Activated B cell treated with CpG ODN at 0.5 μM for 24 hours (primary cell): ENCODE data around the gene NRARP. TPM values are rescaled to one million over a fixed set of nuclear protein-coding genes. Genes with fewer than 3 reads are reported as not detected.

ENCODE experiments used
- ATAC-seq: fragments of 200-7000 bp; cut with Tn5 transposase; one replicate; pipeline ENCODE4 v1.10.0; 2021; ENCODE audit warnings: low read depth, mild to moderate bottlenecking, moderate library complexity
- CTCF ChIA-PET: fragments of 350-600 bp; sonication (Branson Sonifier 250); formaldehyde crosslinking; loops from one replicate; lab custom pipeline; 2021; ENCODE audit warnings: antibody characterized with exemption; lab: Charles Lee
- POLR2A ChIA-PET: fragments of 350-600 bp; sonication (Branson Sonifier 250); formaldehyde crosslinking; loops from one replicate; lab custom pipeline; 2021; ENCODE audit warnings: antibody characterized with exemption; lab: Charles Lee
- DNase-seq: peaks from one replicate; pipeline ENCODE4 v3.0.0; 2022
- H3K27ac Mint-ChIP-seq: one replicate; pipeline ENCODE4 v1.8.0; 2020; ENCODE audit warnings: mixed read lengths
- H3K27me3 Mint-ChIP-seq: one replicate; pipeline ENCODE4 v1.8.0; 2021; ENCODE audit warnings: mixed read lengths
- H3K36me3 Mint-ChIP-seq: one replicate; pipeline ENCODE4 v1.8.0; 2021; ENCODE audit warnings: low read depth, mixed read lengths
- H3K4me1 Mint-ChIP-seq: one replicate; pipeline ENCODE4 v1.8.0; 2021; ENCODE audit warnings: mixed read lengths
- H3K4me3 Mint-ChIP-seq: one replicate; pipeline ENCODE4 v1.8.0; 2020; ENCODE audit warnings: mild to moderate bottlenecking, mixed read lengths
- H3K9me3 Mint-ChIP-seq: one replicate; pipeline ENCODE4 v1.8.0; 2020; ENCODE audit warnings: mixed read lengths
- CTCF ChIP-seq: fragments of 200-600 bp; IDR thresholded peaks from one replicate; pipeline ENCODE4 v1.8.0; 2022; ENCODE audit warnings: antibody characterized with exemption, mild to moderate bottlenecking
- intact Hi-C: fragments of 100-400 bp; cut with micrococcal nuclease; formaldehyde crosslinking; loops from one replicate; pipeline ENCODE4 v1.15.1; 2024
- total RNA-seq: library from RNA; stranded (reverse); gene quantifications from 2 replicates; pipeline ENCODE4 v1.2.3, GENCODE V29; 2022

The NRARP gene
- total RNA-seq, 1 donor from 2014 or later: 3.0 TPM

GRCh38 chr9:137312852-137313325 lies 10.8 kb upstream of the NRARP start:
- DNase-seq: no peak
- H3K27ac Mint-ChIP-seq: no peak overlapping the region
- ChIA-PET CTCF (interaction anchor here (1.6 kb wide), 1 partner anchor 11 kb away, joined by 6 read pairs; the partner anchor contains the start of gene NRARP), POLR2A (no interaction called here)
- H3K36me3 Mint-ChIP-seq: no peaks in the 10 kb centered on the region
- intact Hi-C loops: no loop called here
- peaks cover 2% of the 10 kb centered on the region for H3K27me3 Mint-ChIP-seq
- ATAC-seq: no peak
- no peak overlapping the region for H3K4me3 Mint-ChIP-seq
- no peaks in the 10 kb centered on the region for H3K9me3 Mint-ChIP-seq
- no peak for TF ChIP-seq CTCF
- H3K4me1 Mint-ChIP-seq: no peaks in the 10 kb centered on the region

GRCh38 chr9:137311986-137312851 lies 10.1 kb upstream of the NRARP start:
- intact Hi-C loops: no loop called here
- TF ChIP-seq CTCF: no peak
- no peak for ATAC-seq
- H3K4me3 Mint-ChIP-seq: no peak overlapping the region
- no peaks in the 10 kb centered on the region for H3K36me3 Mint-ChIP-seq
- H3K27me3 Mint-ChIP-seq: peaks cover 2% of the 10 kb centered on the region
- ChIA-PET CTCF (no interaction called here), POLR2A (interaction anchor here (0.9 kb wide), 1 partner anchor 8 kb away, joined by 3 read pairs; no protein-coding TSS in a partner anchor)
- no peak for DNase-seq
- peaks cover 2% of the 10 kb centered on the region for H3K4me1 Mint-ChIP-seq
- H3K9me3 Mint-ChIP-seq: no peaks in the 10 kb centered on the region
- H3K27ac Mint-ChIP-seq: no peak overlapping the region

- DNase-seq: no peak
- intact Hi-C loops: no loop called here
- Mint-ChIP-seq H3K4me1 (peaks cover 3% of the 10 kb centered on the region), H3K4me3 (no peak overlapping the region), H3K27me3 (no peaks in the 10 kb centered on the region), H3K27ac (no peak overlapping the region), H3K36me3 (no peaks in the 10 kb centered on the region), H3K9me3 (no peaks in the 10 kb centered on the region)
- ChIA-PET POLR2A (interaction anchor here (0.9 kb wide), 1 partner anchor 9 kb away, joined by 3 read pairs; no protein-coding TSS in a partner anchor), CTCF (no interaction called here)
- TF ChIP-seq CTCF: no peak
- ATAC-seq: no peak
Observed at GRCh38 chr9:137311171-137311985, 9.3 kb upstream of the NRARP start.

GRCh38 chr9:137310189-137311052 lies 8.3 kb upstream of the NRARP start:
- H3K27ac Mint-ChIP-seq: no peak overlapping the region
- no peak for ATAC-seq
- H3K4me1 Mint-ChIP-seq: peaks cover 5% of the 10 kb centered on the region
- POLR2A ChIA-PET: interaction anchor here (1.7 kb wide), 1 partner anchor 10 kb away, joined by 6 read pairs; no protein-coding TSS in a partner anchor
- intact Hi-C loops: no loop called here
- H3K4me3 Mint-ChIP-seq: no peak overlapping the region
- no peak for TF ChIP-seq CTCF
- CTCF ChIA-PET: no interaction called here
- no peaks in the 10 kb centered on the region for H3K9me3 Mint-ChIP-seq
- H3K36me3 Mint-ChIP-seq: no peaks in the 10 kb centered on the region
- no peaks in the 10 kb centered on the region for H3K27me3 Mint-ChIP-seq
- DNase-seq: no peak
